Left ventricle myocardium inferior (tissue), 1 donor: ENCODE results near the gene RPL32. TPM values are rescaled to one million over a fixed set of nuclear protein-coding genes. Genes with fewer than 3 reads are reported as not detected.

Experiments
- DNase-seq: peaks from one replicate; pipeline ENCODE4 v3.0.0-alpha.2; 2020
- H3K27ac ChIP-seq: fragments of 200-600 bp; replicated peaks from 2 replicates; pipeline ENCODE4 v1.8.0; 2021
- H3K27me3 ChIP-seq: fragments of 200-600 bp; 2 replicates; pipeline ENCODE4 v1.8.0; 2021; ENCODE audit warnings: low read depth
- H3K36me3 ChIP-seq: fragments of 200-600 bp; 2 replicates; pipeline ENCODE4 v1.8.0; 2021
- H3K4me1 ChIP-seq: fragments of 200-600 bp; 2 replicates; pipeline ENCODE4 v1.8.0; 2021
- H3K4me3 ChIP-seq: fragments of 200-600 bp; 2 replicates; pipeline ENCODE4 v1.8.0; 2021; ENCODE audit warnings: mild to moderate bottlenecking, moderate library complexity
- H3K9me3 ChIP-seq: fragments of 200-600 bp; replicated peaks from 2 replicates; pipeline ENCODE4 v1.8.0; 2021
- CTCF ChIP-seq: fragments of 200-600 bp; IDR thresholded peaks from 2 replicates; pipeline ENCODE4 v1.8.0; 2021; ENCODE audit warnings: antibody characterized with exemption, mild to moderate bottlenecking, borderline replicate concordance
- intact Hi-C: fragments of 100-400 bp; cut with micrococcal nuclease; formaldehyde crosslinking; loops from one replicate; pipeline ENCODE4 v1.11.0; 2022
- long read RNA-seq: library from polyadenylated mRNA; unstranded; transcript quantifications from one replicate; pipeline ENCODE4 v2.0.0, GENCODE V29; 2021
- total RNA-seq: library from RNA; stranded (reverse); fragmentation: NEBNext Ultra II Directional; extraction: Animal tissue kit (Norgen Biotek cat#: 25700); gene quantifications from one replicate; pipeline ENCODE4 v1.2.1, GENCODE V29; 2021
- donor health status: DM: no; HTN: yes; CAD: no; lungs with severe emphysema.

RPL32 gene
- 880 TPM for total RNA-seq
- long read RNA-seq, transcript RPL32-204 (4 exons, 2,117 nt) = major isoform, 295 of 308 reads
- long read RNA-seq, partial matches to known transcripts = 6 of 308 reads
- long read RNA-seq, other reads (novel, unspliced or antisense) = 1 of 308 reads

GRCh38 chr3:12841149-12841969, at the start of gene RPL32:
Gene RPL32 (minus strand): TSS chr3:12841565. CDS start chr3:12840237, 1,328 bp downstream.
- Histone ChIP-seq H3K4me3 (peak within 1 kb of the TSS; percentile 80), H3K9me3 (no peaks in the 10 kb centered on the region), H3K4me1 (peaks cover 47% of the 10 kb centered on the region), H3K27me3 (no peaks in the 10 kb centered on the region), H3K27ac (peak within 1 kb of the TSS; percentile 94), H3K36me3 (peaks cover 33% of the 10 kb centered on the region)
- intact Hi-C loops = no loop called here
- TF ChIP-seq CTCF = peak; percentile 88
- peak; percentile 89 for DNase-seq

DNA sequence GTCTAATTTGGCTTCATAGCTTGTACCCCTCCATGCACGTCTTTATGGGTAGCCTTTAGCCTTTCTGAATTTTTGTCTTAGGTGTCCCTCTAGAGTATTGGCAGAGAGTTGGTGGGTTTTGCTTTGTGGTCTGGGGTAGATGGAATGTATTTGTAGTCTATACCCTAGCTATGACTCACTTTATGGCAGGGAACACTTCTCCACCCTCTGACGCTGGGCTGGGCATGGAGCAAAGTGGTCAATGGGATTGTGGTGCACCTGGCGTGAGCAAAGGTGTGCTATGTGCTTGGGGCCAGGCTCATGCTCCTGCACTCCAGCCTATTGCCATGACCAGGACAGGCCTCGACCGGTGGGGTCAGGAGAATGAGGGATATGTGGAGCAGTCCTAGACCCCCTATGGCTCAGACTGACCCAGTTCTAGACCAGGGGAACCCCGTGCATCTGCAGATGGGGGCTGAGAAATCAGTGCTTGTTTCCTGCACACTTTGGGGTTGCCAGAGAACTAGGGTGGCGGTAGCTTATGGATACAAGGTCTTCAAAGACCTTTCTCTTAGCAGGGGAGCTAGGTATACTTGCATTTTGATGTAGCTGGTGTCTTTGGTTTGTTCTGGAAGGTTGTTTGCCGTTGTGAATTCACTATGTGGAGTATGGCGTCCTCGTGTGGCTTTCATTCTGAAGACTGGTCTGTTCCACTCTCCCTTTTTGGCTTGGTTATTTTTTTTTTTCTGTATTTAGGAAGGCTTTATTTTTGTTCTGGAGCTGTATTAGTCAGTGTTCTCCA, 49.4 kb upstream of the RPL32 start:
- DNase-seq = no peak
- intact Hi-C loops = loop anchor here (10.0 kb wide), 1 partner anchor 94 kb away; no protein-coding TSS in a partner anchor

DNA sequence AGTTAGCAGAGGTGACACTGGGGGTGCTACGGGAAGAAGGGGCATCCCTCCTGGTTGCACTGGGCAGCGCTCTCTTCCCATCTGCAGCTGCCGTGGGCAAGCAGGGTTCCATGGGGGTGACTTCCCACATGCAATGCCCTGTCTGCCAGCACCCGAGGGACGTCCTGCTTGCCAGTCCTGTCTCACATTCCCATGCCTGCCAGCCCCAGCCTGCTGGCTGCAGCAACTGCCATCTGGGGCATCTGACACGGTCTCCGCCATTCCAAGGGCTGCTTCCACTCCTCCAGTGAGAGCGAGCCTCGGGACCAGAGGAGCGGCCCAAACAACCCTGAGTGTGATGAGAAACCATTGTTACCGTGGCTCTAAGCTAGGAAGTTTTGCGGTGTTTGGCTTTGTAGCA, 45.4 kb upstream of the RPL32 start:
- H3K9me3 ChIP-seq = no peaks in the 10 kb centered on the region
- no peak for DNase-seq
- intact Hi-C loops = no loop called here
- no peak for TF ChIP-seq CTCF
- no peaks in the 10 kb centered on the region for H3K36me3 ChIP-seq
- peaks cover 10% of the 10 kb centered on the region for H3K27me3 ChIP-seq
- H3K27ac ChIP-seq = no peak overlapping the region
- peaks cover 17% of the 10 kb centered on the region for H3K4me1 ChIP-seq
- no peak overlapping the region for H3K4me3 ChIP-seq

More for the DNA sequence above, 49.4 kb upstream of the RPL32 start:
- Histone ChIP-seq H3K27ac (no peak overlapping the region), H3K4me3 (no peak overlapping the region), H3K4me1 (peaks cover 30% of the 10 kb centered on the region), H3K9me3 (no peaks in the 10 kb centered on the region), H3K27me3 (peaks cover 7% of the 10 kb centered on the region), H3K36me3 (no peaks in the 10 kb centered on the region)
- TF ChIP-seq CTCF = no peak

DNA sequence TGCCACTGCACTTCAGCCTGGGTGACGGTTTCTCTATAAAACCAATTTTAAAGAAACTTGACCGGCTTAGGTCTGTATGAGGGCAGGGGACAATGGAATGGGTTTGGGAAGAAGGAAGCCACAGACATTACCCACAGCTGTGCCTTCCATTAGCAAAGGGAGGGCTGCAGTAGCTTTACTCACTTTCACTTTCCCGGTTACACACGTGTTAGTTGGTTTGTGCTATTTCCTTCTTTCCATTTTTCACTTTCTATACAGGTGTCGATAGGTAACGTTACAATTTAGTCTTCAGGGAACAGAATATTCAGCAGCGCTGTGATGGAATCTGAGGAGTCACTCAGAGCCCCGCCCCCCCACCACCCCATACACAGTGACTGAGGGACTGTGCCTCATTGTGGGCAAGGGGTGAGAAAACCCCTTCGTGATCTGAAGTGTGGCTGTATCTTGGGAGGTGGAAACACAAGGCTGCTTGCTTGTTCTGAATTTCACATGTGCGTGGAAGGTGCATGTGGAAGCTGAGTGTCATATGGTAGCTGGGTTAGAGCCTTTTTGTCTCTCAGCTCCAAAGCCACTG, 44.8 kb upstream of the RPL32 start:
- no peaks in the 10 kb centered on the region for H3K9me3 ChIP-seq
- no peak overlapping the region for H3K4me3 ChIP-seq
- no peaks in the 10 kb centered on the region for H3K36me3 ChIP-seq
- peaks cover 13% of the 10 kb centered on the region for H3K4me1 ChIP-seq
- H3K27ac ChIP-seq = no peak overlapping the region
- intact Hi-C loops = no loop called here
- no peak for TF ChIP-seq CTCF
- DNase-seq = no peak
- H3K27me3 ChIP-seq = peaks cover 10% of the 10 kb centered on the region

DNA sequence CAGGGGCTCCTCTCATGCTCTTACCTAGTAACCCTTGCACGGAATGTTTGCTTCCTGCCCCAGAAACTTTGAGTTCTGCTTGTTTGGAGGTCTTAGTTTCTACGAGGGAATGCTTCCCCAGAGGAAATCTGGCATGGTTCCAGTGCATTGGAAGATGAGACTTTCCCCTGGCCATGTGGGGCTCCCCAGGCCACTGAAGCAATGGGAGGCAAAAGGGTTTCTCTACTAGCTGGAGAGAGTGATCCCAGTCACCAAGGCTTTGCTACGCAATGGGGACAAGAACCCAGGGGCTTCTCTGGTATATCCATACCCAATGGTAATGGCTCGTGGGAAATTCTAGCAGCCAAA, 44.2 kb upstream of the RPL32 start:
- no peak for DNase-seq
- Histone ChIP-seq H3K4me3 (no peak overlapping the region), H3K4me1 (peaks cover 13% of the 10 kb centered on the region), H3K27me3 (peaks cover 10% of the 10 kb centered on the region), H3K36me3 (no peaks in the 10 kb centered on the region), H3K9me3 (no peaks in the 10 kb centered on the region), H3K27ac (no peak overlapping the region)
- no peak for TF ChIP-seq CTCF
- intact Hi-C loops = no loop called here
